Colon (tissue), 2 donors: ENCODE results near the gene VASN.

Experiments
- FAIRE-seq: peaks from 2 replicates; lab custom pipeline; 2012; peaks lifted over from hg19 to GRCh38; lab: Jason Lieb, UNC
- donor health status: control.
- donor health status: control.

VASN gene

DNA sequence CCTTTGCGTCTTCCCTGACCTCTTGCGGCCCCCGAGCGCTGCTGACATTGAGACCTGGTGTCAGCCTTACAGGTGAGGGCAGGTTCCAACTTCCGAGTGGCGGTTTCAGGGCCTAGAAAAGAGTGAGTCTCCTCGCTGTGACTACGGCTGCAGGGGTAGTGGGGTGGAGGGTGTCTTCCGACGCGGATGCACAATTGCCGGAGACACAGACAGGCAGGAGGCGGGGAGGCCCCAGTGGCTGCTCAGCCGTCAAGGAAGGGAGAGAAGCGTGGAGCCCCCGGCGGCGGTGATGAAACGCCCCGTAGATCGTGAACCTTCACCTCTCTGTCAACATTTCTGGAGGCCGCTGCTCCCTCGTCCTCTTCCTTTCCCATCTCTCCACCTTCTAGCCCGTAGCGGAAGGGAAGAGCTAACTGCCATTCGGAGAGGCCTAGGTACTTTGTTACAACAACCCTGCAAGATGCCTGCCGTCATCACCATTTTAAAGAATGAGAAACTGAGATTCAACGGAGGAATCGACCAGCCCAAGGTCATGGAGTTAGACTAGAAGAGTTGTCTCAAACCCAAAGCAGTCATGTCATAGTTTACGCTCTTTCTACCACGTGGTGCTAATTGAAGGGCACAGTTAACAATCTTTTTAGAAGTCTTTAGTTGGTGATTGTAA lies 54.5 kb downstream of the VASN start:
- no peak for FAIRE-seq

DNA sequence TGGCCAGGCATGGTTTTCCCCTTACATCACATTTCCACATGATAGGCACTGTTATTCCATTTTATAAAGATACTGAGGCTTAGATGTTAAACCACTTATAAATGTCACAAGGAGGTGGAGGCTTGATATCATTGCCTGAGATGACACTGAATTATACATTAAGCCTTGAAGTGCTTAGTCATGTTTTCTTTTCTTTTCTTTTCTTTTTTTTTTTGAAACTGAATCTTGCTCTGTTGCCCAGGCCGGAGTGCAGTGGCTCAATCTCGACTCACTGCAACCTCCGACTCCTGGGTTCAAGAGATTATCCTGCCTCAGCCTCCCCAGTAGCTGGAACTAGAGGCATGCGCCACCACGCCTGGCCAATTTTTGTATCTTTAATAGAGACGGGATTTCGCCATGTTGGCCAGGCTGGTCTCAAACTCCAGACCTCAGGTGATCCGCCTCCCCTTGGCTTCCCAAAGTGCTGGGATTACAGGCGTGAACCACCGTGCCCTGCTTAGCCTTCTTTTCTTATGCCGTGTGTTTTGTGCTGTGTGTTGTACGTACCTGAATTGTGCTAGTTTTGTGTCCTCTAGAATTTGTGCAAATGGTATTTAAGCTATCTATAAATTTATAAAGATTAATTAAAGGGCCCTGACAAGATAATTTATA lies 55.2 kb downstream of the VASN start:
- FAIRE-seq, result no peak

DNA sequence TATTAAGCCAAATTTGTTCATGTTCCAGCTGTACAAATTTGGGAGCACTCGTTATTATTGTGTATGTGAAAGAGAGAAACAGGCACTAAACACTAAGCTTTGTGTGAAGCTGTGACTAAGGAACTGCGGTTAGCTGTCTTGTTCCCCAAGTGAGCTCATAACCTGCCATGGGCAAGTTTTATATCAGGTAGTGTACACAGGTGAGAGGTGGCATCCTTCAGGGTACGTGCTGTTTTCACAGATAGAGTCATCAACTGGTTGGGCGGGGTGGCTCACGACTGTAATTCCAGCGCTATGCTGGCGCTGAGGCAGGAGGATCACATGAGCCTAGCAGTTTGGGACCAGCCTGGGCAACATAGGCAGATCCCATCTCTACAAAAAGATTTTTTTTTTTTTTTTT lies 56.9 kb downstream of the VASN start:
- no peak for FAIRE-seq

DNA sequence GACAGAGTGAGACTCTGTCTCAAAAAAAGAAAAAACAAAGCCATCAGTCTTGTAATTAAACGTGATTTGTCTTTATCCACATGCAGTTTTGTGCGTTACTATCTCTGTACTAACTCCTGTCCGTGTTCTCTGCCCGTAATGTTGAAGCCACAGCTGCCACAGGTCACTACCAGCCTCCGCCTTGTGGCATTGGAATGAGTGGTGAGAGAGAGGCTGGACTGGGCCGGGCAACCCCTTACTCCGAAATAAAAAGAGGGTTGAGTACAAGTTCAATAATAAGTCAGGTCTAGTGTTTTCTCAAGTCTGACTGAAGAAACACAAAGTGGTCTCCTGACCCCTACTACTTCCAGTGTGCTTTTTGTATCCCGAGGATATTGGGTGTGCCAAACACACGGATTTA lies 59.4 kb downstream of the VASN start:
- no peak for FAIRE-seq
